ENCODE data around the gene MAML3. TPM values are rescaled to one million over a fixed set of nuclear protein-coding genes. Genes with fewer than 3 reads are reported as not detected.
A peak's percentile ranks its signal among the peaks of the same experiment; 100 is the strongest.

The MAML3 gene
- total and polyA plus RNA-seq, 2 experiments from 2014 or later: 4.1 to 11.2 TPM

DNA sequence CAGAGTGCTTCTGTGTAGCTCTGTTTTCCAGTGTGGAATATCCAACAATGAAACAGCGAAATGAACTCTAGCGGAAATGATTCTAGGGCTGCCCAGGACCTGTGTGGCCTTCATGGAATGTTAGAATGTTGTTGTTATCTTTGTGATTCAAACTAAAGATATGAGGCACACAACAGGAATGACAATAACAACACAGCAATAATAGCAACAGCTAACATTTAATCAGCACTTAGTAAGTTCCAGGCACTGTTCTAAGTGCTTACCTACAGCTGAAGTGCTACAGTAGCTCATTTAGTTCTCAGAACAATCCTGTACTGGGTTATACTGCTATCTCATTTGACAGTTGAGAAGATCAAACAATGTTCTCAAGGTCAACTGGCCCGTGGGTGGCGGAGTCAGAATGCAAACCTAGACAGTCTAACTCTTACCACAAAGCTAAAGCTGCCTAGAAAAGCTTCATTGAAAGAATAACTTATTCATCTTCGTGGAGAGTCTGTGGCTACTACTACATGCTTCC, 63.7 kb downstream of the MAML3 start:
- Histone ChIP-seq H3K27me3 (no peaks in the 10 kb centered on the region), H3K9me3 (ENCODE audit: low read depth) (no peaks in the 10 kb centered on the region), H3K9me2 (replicated peaks; ENCODE audit: insufficient read depth) (no peaks in the 10 kb centered on the region), H4K20me1 (ENCODE audit: insufficient read depth, poor library complexity, severe bottlenecking) (no peaks in the 10 kb centered on the region), H3K79me2 (peaks cover 55% of the 10 kb centered on the region), H3K36me3 (replicated peaks; ENCODE audit: insufficient read depth, low read depth) (no peaks in the 10 kb centered on the region), H3K27ac (peak overlapping the region; percentile 9), H2AFZ (no peak overlapping the region), H3K4me3 (no peak overlapping the region), H3K4me1 (ENCODE audit: insufficient read depth) (peaks cover 51% of the 10 kb centered on the region), H3K4me2 (no peak overlapping the region)
- DNase-seq (ENCODE audit: low spot score): no peak
- TF ChIP-seq, protein P1, sequence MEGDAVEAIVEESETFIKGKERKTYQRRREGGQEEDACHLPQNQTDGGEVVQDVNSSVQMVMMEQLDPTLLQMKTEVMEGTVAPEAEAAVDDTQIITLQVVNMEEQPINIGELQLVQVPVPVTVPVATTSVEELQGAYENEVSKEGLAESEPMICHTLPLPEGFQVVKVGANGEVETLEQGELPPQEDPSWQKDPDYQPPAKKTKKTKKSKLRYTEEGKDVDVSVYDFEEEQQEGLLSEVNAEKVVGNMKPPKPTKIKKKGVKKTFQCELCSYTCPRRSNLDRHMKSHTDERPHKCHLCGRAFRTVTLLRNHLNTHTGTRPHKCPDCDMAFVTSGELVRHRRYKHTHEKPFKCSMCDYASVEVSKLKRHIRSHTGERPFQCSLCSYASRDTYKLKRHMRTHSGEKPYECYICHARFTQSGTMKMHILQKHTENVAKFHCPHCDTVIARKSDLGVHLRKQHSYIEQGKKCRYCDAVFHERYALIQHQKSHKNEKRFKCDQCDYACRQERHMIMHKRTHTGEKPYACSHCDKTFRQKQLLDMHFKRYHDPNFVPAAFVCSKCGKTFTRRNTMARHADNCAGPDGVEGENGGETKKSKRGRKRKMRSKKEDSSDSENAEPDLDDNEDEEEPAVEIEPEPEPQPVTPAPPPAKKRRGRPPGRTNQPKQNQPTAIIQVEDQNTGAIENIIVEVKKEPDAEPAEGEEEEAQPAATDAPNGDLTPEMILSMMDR (IDR thresholded peaks at IDR 0.05; ENCODE audit: poor library complexity): no peak
- no peak for TF ChIP-seq EZH2 (IDR thresholded peaks at IDR 0.05; ENCODE audit: borderline replicate concordance)
- TF ChIP-seq EZH2phosphoT487 (IDR thresholded peaks at IDR 0.05; ENCODE audit: low read depth, severe bottlenecking, unreplicated experiment): no peak
- 45% methylated on average over 5 of the region's 5 CpGs for WGBS (ENCODE audit: low lambda C conversion rate, missing lambda C conversion rate)

GRCh38 chr4:140089216-140089615, 64.8 kb downstream of the MAML3 start:
- TF ChIP-seq EZH2 (IDR thresholded peaks at IDR 0.05; ENCODE audit: borderline replicate concordance) (no peak), EZH2phosphoT487 (IDR thresholded peaks at IDR 0.05; ENCODE audit: low read depth, severe bottlenecking, unreplicated experiment) (no peak)
- DNase-seq (ENCODE audit: low spot score): no peak
- H3K27me3 ChIP-seq: no peaks in the 10 kb centered on the region
- H3K79me2 ChIP-seq: peaks cover 51% of the 10 kb centered on the region
- H3K9me2 ChIP-seq (replicated peaks; ENCODE audit: insufficient read depth): no peaks in the 10 kb centered on the region
- H3K4me2 ChIP-seq: no peak overlapping the region
- H3K27ac ChIP-seq: no peak overlapping the region
- no peak overlapping the region for H3K4me3 ChIP-seq
- peaks cover 52% of the 10 kb centered on the region for H3K4me1 ChIP-seq (ENCODE audit: insufficient read depth)
- no peaks in the 10 kb centered on the region for H3K9me3 ChIP-seq (ENCODE audit: low read depth)
- no peaks in the 10 kb centered on the region for H3K36me3 ChIP-seq (replicated peaks; ENCODE audit: insufficient read depth, low read depth)
- no peak overlapping the region for H2AFZ ChIP-seq
- H4K20me1 ChIP-seq (ENCODE audit: insufficient read depth, poor library complexity, severe bottlenecking): no peaks in the 10 kb centered on the region

GRCh38 chr4:140088323-140088967, 65.5 kb downstream of the MAML3 start:
- WGBS (ENCODE audit: low lambda C conversion rate, missing lambda C conversion rate): 65% methylated on average over 5 of the region's 5 CpGs

GRCh38 chr4:140085881-140086280, 68.1 kb downstream of the MAML3 start:
- Histone ChIP-seq H3K4me2 (peak overlapping the region; percentile 62), H2AFZ (no peak overlapping the region), H4K20me1 (ENCODE audit: insufficient read depth, poor library complexity, severe bottlenecking) (no peaks in the 10 kb centered on the region), H3K4me1 (ENCODE audit: insufficient read depth) (peaks cover 49% of the 10 kb centered on the region), H3K4me3 (no peak overlapping the region), H3K9me2 (replicated peaks; ENCODE audit: insufficient read depth) (no peaks in the 10 kb centered on the region), H3K27me3 (no peaks in the 10 kb centered on the region), H3K27ac (peak overlapping the region; percentile 80), H3K9me3 (ENCODE audit: low read depth) (no peaks in the 10 kb centered on the region), H3K79me2 (peaks cover 60% of the 10 kb centered on the region), H3K36me3 (replicated peaks; ENCODE audit: insufficient read depth, low read depth) (no peaks in the 10 kb centered on the region)
- 62% methylated on average over 4 of the region's 4 CpGs for WGBS (ENCODE audit: low lambda C conversion rate, missing lambda C conversion rate)
- DNase-seq (ENCODE audit: low spot score): no peak
- TF ChIP-seq EZH2 (IDR thresholded peaks at IDR 0.05; ENCODE audit: borderline replicate concordance): no peak
- TF ChIP-seq EZH2phosphoT487 (IDR thresholded peaks at IDR 0.05; ENCODE audit: low read depth, severe bottlenecking, unreplicated experiment): no peak
- TF ChIP-seq, protein P1 (IDR thresholded peaks at IDR 0.05; ENCODE audit: poor library complexity): no peak

More at GRCh38 chr4:140088323-140088967, 65.5 kb downstream of the MAML3 start:
- H3K79me2 ChIP-seq: peaks cover 48% of the 10 kb centered on the region
- no peaks in the 10 kb centered on the region for H3K27me3 ChIP-seq
- no peaks in the 10 kb centered on the region for H4K20me1 ChIP-seq (ENCODE audit: insufficient read depth, poor library complexity, severe bottlenecking)
- peak overlapping the region; percentile 4 for H3K4me2 ChIP-seq
- H3K9me2 ChIP-seq (replicated peaks; ENCODE audit: insufficient read depth): no peaks in the 10 kb centered on the region
- H3K4me1 ChIP-seq (ENCODE audit: insufficient read depth): peaks cover 48% of the 10 kb centered on the region
- no peak for DNase-seq (ENCODE audit: low spot score)
- H2AFZ ChIP-seq: no peak overlapping the region
- H3K36me3 ChIP-seq (replicated peaks; ENCODE audit: insufficient read depth, low read depth): no peaks in the 10 kb centered on the region
- no peak overlapping the region for H3K4me3 ChIP-seq
- H3K27ac ChIP-seq: peak overlapping the region; percentile 37
- TF ChIP-seq, protein P1 (IDR thresholded peaks at IDR 0.05; ENCODE audit: poor library complexity): no peak
- TF ChIP-seq EZH2phosphoT487 (IDR thresholded peaks at IDR 0.05; ENCODE audit: low read depth, severe bottlenecking, unreplicated experiment) (no peak), EZH2 (IDR thresholded peaks at IDR 0.05; ENCODE audit: borderline replicate concordance) (no peak)
- no peaks in the 10 kb centered on the region for H3K9me3 ChIP-seq (ENCODE audit: low read depth)

Measured in hepatocyte (in vitro differentiated cells).